Hepatocyte (in vitro differentiated cells): ENCODE measurements around the gene RHOBTB3.

Experiments used
- CTCF ChIP-seq: fragments of 200-600 bp; sonication (generic); IDR thresholded peaks from 2 replicates; pipeline ENCODE4 v1.5.1; 2016; ENCODE audit warnings: antibody characterized with exemption, mild to moderate bottlenecking; ENCODE audit not compliant: poor library complexity
- EZH2phosphoT487 ChIP-seq: fragments of 200-600 bp; sonication (generic); IDR thresholded peaks from one replicate; pipeline ENCODE4 v1.6.1; 2018; ENCODE audit warnings: antibody characterized with exemption, mild to moderate bottlenecking, low read depth, moderate library complexity; ENCODE audit not compliant: unreplicated experiment, severe bottlenecking

DNA sequence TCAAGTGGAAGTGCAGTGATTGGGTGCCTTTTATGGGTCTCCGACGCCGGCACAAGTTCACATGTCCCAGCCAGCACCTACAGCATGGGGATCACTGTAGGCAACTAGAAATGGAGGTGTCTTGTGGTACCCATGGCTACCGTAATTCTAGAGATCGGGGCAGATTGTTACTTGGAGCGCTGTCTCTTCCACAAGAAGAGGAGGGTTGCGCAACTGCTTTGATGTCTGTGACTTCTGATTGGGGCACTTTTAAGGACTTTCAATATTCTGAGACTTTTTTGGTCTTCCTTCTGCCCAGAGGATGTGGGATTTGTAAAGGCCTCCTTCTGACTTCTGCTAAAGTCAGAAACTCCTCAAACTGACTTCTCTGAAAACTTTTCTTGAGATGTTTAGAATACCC, 49.5 kb downstream of the RHOBTB3 start:
- TF ChIP-seq CTCF (no peak), EZH2phosphoT487 (no peak)
